KMS-11 (cell line): ENCODE results near the gene NRCAM.

ENCODE experiments used
- H2AFZ ChIP-seq: fragments of 200-600 bp; sonication (generic); 2 replicates; pipeline ENCODE4 v1.6.1; 2016; ENCODE audit warnings: antibody characterized with exemption, mixed run types, low read depth
- H3K27ac ChIP-seq: fragments of 200-600 bp; sonication (generic); 2 replicates; pipeline ENCODE4 v1.6.1; 2016; ENCODE audit warnings: mild to moderate bottlenecking, mixed run types
- H3K27me3 ChIP-seq: fragments of 200-600 bp; sonication (generic); 2 replicates; pipeline ENCODE4 v1.6.1; 2017; ENCODE audit warnings: mild to moderate bottlenecking, low read depth, mixed run types, moderate library complexity; ENCODE audit not compliant: insufficient read depth
- H3K36me3 ChIP-seq: fragments of 200-600 bp; sonication (generic); 2 replicates; pipeline ENCODE4 v1.6.1; 2017; ENCODE audit warnings: mild to moderate bottlenecking, mixed run types; ENCODE audit not compliant: insufficient read depth
- H3K4me1 ChIP-seq: fragments of 200-600 bp; sonication (generic); 2 replicates; pipeline ENCODE4 v1.6.1; 2016; ENCODE audit warnings: mild to moderate bottlenecking, low read depth, mixed run types; ENCODE audit not compliant: poor library complexity, severe bottlenecking
- H3K4me2 ChIP-seq: fragments of 200-600 bp; sonication (generic); 2 replicates; pipeline ENCODE4 v1.7.0; 2016; ENCODE audit warnings: mild to moderate bottlenecking, mixed run types
- H3K4me3 ChIP-seq: fragments of 200-600 bp; sonication (generic); IDR thresholded peaks from 2 replicates; pipeline ENCODE4 v1.6.1; 2017; ENCODE audit warnings: low read depth, low read length, mixed read lengths; ENCODE audit not compliant: insufficient read depth
- H3K79me2 ChIP-seq: fragments of 200-600 bp; sonication (generic); 2 replicates; pipeline ENCODE4 v1.6.1; 2016; ENCODE audit warnings: low read depth, mixed run types; ENCODE audit not compliant: insufficient read depth
- H3K9ac ChIP-seq: fragments of 200-600 bp; sonication (generic); 2 replicates; pipeline ENCODE4 v1.6.1; 2016; ENCODE audit warnings: mild to moderate bottlenecking, mixed run types
- H4K20me1 ChIP-seq: fragments of 200-600 bp; sonication (generic); 2 replicates; pipeline ENCODE4 v1.6.1; 2016; ENCODE audit warnings: mild to moderate bottlenecking, mixed run types; ENCODE audit not compliant: insufficient read depth
- CTCF ChIP-seq: fragments of 200-600 bp; sonication (generic); conservative IDR thresholded peaks from 2 replicates; pipeline ENCODE4 v1.6.1; 2017; ENCODE audit warnings: low read depth, mild to moderate bottlenecking, antibody characterized with exemption, low read length, moderate library complexity, mixed read lengths

The NRCAM gene

GRCh38 chr7:108464743-108465142 is 8.5 kb upstream of the NRCAM start:
- Histone ChIP-seq H3K4me3 (no peak overlapping the region), H3K4me2 (no peak overlapping the region), H3K79me2 (no peaks in the 10 kb centered on the region), H3K27me3 (no peaks in the 10 kb centered on the region), H2AFZ (no peak overlapping the region), H3K36me3 (no peaks in the 10 kb centered on the region), H3K4me1 (peaks cover 15% of the 10 kb centered on the region), H4K20me1 (no peaks in the 10 kb centered on the region), H3K9ac (no peak overlapping the region), H3K27ac (no peak overlapping the region)
- no peak for TF ChIP-seq CTCF

GRCh38 chr7:108463613-108464012 is 7.4 kb upstream of the NRCAM start:
- Histone ChIP-seq H3K4me2 (no peak overlapping the region), H4K20me1 (no peaks in the 10 kb centered on the region), H3K79me2 (no peaks in the 10 kb centered on the region), H3K27me3 (no peaks in the 10 kb centered on the region), H3K9ac (no peak overlapping the region), H2AFZ (no peak overlapping the region), H3K36me3 (no peaks in the 10 kb centered on the region), H3K4me3 (no peak overlapping the region), H3K27ac (no peak overlapping the region), H3K4me1 (peaks cover 20% of the 10 kb centered on the region)
- no peak for TF ChIP-seq CTCF

GRCh38 chr7:108461840-108462239 is 5.6 kb upstream of the NRCAM start:
- TF ChIP-seq CTCF: no peak
- Histone ChIP-seq H2AFZ (no peak overlapping the region), H3K4me1 (peaks cover 22% of the 10 kb centered on the region), H3K36me3 (no peaks in the 10 kb centered on the region), H3K79me2 (no peaks in the 10 kb centered on the region), H4K20me1 (no peaks in the 10 kb centered on the region), H3K27me3 (no peaks in the 10 kb centered on the region), H3K27ac (no peak overlapping the region), H3K4me3 (no peak overlapping the region), H3K4me2 (no peak overlapping the region), H3K9ac (no peak overlapping the region)

- peaks cover 24% of the 10 kb centered on the region for H3K4me1 ChIP-seq
- H4K20me1 ChIP-seq: no peaks in the 10 kb centered on the region
- no peak overlapping the region for H3K4me3 ChIP-seq
- no peak overlapping the region for H3K4me2 ChIP-seq
- H3K36me3 ChIP-seq: no peaks in the 10 kb centered on the region
- H3K79me2 ChIP-seq: no peaks in the 10 kb centered on the region
- no peak overlapping the region for H2AFZ ChIP-seq
- TF ChIP-seq CTCF: no peak
- no peak overlapping the region for H3K9ac ChIP-seq
- no peak overlapping the region for H3K27ac ChIP-seq
- H3K27me3 ChIP-seq: no peaks in the 10 kb centered on the region
These were observed 4.7 kb upstream of the NRCAM start for GRCh38 chr7:108460964-108461363.
